ENCODE data around the gene ANKRD29.
"Not testable (repeated sequence)": the region's sequence is repeated elsewhere in the genome, so short reads cannot be mapped to it uniquely, and the experiment has no call there.

The ANKRD29 gene

DNA sequence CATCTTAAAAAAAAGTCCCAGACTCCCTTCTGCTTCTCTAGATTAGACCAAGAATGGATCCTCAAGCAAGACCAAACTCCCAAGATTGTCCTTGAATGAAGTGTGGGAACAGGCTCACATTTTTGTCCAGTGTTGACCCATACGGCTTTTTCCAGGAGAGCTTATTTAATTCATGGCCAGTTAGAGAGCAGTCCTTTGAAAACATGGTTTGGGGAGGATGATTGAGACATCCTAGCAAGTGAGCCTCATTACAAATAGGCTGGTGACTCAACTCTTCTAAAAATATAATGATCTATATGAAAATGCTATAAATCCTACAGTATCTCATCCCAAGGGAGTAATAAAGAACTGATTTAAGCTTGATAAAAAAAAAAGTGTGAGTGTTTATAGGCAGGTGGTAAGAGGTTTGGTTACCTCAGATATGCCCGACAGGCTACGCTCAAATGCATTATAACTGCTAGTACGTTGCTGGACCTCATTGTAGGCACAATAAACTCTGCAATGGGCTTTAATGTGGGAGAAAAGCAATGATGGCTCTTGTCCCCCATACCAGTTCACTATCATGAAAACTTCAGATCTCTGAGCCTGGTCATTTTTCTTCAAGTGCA is 17.0 kb downstream of the ANKRD29 start:
- no peak for DNase-seq (ENCODE audit: low read depth)

DNA sequence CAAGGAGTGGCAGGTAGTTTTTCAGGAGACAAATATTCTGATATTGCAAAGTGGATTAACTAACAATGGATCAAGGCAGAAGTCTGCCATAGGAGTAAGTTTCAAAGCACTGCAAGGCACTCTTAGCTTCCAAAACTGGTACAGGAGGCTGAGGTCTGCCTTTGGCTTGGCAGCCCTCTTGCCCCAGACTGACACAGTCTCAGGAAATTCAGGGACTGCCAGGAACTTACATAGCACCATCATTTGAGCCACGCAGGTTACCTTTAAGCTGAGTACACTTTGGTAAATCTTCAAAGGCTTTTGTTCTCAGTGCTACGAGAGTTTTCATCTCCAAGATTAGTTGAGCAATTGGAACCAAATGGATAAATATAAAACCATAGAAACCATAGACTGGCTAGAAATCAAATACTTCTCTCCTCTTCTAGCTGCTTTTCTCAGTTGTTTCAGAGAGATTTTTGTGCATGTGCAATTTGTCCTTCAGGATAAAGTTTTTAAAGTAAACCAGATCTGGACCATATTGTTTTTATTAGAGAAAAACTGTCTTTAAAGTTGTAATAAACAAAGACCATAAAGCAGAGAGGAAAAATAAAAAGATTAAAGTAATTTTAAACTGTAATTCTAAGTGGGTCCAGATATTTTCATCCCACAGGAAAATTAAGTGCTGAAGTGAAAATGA is 18.8 kb downstream of the ANKRD29 start:
- no peak for DNase-seq (ENCODE audit: low read depth)

DNA sequence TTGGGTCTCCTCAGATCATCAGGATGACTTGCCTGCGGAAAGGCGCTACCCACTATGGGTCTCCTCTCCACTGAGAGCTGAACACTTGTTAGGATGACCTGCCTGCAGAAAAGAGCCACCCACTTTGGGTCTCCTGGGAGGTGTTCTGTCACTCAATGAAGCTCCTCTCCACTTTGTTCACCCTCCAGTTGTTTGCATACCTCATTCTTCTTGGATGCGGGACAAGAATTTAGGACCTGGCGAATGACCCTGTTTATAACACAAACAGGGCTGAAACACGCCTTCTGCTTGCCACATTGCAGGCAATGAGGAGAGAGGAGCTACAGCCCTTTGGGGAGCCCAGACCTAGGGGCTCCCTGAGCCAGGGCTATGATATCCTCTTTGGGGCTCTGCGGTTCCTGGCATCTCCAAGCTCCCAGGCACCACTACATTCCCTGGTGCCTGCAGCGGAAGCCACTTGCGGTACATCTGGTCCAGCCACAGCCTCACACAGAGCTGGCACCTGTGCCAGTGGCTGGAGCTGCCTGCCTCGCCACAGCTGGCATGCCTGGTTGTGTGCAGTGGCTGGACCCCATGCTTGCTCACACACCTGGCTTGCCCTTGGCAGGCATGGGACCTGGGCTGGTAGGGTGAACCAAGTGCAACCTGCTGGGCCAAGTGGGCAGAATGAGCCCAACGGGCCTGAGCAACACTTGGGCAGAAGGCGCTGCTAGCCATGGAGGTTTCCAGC is 20.6 kb downstream of the ANKRD29 start:
- no peak for DNase-seq (ENCODE audit: low read depth)

DNA sequence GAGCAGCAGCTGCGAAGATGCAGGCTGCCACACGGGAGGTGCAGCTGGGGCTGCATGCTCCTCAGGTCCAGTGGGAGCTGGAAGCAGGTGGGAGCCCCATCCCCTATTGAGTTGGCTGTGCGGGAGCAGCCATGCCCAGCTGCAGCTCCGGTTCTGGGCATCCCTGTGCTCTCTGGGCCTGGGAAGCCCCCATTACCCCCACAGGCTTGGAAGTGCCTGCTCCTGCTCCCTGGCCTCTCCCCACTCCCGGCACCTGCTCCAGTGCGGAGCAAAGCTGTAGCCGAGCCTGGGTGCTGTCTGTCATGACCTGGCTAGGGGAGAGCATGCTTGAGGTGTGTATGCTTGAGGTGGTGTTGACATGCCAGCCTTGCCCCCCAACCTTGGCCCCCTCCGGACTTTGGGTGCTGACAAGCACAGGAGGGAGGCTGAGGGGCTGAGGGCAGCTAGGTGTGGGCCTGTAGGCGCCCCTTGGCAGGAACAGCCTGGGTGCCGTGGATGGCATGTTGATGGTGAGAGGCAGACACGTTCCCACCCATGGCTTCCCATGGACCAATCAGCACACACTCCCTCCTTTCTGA is 21.5 kb downstream of the ANKRD29 start:
- no peak for DNase-seq (ENCODE audit: low read depth)

DNA sequence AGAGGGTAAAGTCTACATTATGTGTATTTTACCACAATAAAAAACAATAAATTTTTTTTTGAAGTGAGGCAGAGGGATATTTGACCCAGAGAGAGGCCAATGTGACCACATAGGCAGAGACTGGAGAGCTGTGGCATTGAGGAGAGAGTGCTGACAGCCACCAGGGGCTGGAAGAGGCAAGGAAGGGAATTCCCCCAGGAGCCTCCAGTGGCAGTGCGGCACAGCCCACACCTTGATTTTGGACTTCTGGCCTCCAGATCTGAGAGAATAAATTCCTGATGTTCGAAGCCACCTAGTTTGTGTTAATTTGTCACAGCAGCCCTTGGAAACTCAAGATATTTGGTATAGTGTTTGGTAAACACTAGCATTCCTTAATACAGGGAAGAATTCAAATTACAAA is 22.7 kb downstream of the ANKRD29 start:
- no peak for DNase-seq (ENCODE audit: low read depth)

DNA sequence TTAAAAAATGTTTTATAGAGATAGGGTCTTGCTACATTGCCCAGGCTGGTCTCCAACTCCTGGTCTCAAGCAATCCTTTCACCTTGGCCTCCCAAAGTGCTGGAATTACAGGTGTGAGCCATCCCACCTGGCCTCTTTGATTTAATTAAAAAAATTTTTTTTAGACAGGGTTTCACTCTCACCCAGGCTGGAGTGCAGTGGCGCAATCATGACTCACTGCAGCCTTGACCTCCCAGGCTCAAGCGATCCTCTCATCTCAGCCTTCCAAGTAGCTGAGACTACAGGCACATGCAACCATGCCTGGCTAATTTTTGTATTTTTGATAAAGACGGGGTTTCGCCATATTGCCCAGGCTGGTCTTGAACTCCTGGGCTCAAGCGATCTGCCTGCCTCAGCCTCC is 26.3 kb downstream of the ANKRD29 start:
- not testable (repeated sequence) for DNase-seq (ENCODE audit: low read depth)

DNA sequence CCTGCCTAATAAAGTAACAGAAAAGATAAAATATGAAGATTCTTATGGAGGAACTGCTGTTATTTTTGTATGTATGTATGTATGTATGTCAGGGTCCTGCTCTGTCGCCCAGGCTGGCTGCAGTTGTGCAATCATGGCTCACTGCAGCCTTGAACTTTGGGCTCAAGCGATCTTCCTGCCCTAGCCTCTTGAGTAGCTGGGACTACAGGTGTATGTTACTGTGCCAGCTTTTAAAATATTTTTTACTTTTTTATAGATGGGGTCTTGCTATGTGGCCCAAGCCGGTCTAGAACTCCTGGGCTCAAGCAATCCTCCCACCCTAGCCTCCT is 26.7 kb downstream of the ANKRD29 start:
- no peak for DNase-seq (ENCODE audit: low read depth)

DNA sequence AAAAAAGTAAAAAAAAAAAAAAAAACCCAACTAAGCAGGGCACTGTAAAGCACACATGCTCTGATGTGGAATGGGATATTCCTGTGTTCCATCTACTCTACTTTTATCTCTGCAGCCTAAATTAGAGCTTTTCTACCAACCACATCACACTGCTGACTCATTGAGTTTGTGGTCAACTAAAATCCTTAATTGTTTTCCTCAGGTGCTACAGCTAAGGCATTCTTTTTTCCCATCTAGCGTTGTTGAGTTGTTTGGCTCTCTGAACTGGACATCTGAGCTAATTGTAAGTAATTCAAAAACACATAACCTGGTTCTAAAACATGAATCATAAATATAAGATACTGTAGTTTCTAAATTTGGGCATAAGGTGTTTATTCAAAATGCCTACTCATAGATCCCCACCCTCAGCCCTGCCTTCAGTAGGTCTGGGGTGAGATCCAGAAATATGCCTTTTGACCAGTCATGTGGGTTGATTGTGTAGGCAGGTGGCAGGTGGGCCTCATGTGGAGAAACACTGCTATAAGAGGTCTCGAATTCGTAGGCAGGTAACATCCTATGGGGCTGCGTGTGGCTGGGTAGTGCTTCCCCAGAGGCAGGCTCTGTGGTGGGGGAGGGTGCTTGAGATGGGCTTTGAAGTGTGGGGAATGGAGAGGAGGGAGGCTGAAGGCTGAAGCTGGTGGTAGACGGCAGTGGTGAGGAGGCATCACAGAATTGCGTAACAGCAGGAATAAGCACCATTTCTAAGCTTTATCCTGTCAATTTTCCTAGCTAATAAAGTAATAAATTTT is 27.2 kb downstream of the ANKRD29 start:
- no peak for DNase-seq (ENCODE audit: low read depth)

DNA sequence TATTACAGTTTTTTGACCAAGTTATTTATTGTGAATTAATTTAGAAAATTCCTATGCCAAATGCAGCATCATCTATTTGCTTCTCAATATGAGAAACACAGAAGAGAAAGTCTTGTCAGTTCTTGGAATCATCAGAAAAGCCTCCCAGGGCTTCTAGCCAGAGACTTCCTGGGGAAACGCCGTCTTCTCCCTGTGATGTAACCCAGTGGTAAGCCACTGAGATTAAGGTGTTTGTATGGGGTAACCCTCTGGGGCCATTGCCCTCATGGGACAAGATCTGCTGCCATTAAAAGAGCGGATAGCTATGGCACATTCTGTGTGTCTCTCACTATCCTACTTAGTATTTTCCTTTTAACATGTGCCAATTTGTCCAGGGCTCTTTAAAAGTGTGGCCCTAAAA is 28.0 kb downstream of the ANKRD29 start:
- DNase-seq (ENCODE audit: low read depth): no peak

DNA sequence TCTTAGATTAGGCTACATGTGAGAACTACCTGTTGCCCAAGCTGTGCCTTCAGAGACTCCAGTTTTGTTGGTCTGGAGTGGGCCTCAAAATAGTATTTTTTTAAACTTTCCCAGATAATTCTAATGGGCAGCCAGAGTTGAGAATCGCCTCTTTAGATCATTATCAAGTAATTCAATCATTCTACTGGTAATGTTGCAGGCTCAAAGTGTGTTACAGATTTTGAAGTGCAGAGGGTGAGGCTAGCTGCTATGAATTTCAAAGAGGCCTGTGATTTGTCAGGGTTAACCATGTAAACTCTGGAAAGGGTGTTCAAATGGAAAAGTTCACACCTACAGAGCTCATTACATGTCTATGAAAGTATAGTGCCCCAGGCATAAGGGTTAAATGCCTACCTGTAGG is 30.1 kb downstream of the ANKRD29 start:
- DNase-seq (ENCODE audit: low read depth): no peak

DNA sequence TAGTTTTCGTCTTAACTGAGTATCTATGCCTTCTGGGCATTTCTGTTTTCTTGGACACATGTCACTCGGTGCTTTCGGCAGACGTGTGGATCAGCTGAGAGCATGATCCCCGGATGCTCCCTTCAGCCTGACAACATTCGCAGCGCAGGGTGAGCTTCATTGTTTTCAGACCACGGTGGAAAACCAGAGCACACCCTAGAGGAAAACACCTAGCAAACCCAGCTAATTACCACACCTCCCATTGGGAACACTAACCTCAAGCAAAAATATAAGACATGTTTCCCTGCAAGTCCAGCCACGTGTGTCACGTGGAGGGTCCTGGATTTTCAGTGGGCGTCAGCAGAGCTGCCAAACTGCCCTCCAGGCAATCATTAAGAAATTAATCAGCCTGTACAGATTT is 31.0 kb downstream of the ANKRD29 start:
- no peak for DNase-seq (ENCODE audit: low read depth)

DNA sequence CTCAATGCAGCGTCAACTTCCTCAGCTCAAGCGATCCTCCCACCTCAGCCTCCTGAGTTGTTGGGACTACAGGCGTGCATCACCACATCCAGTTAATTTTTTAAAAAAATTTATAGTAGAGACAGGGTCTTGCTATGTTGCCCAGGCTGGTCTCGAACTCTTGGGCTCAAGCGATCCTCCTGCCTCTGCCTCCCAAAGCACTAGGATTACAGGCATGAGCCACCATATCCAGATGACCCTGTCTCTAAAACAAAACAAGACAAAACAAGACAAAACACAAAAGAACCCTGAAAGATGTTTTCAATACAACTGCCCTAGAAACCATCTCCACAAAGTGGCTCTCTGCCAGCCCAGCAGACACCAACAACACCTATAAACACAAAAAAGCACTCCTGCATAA is 31.4 kb downstream of the ANKRD29 start:
- no peak for DNase-seq (ENCODE audit: low read depth)

DNA sequence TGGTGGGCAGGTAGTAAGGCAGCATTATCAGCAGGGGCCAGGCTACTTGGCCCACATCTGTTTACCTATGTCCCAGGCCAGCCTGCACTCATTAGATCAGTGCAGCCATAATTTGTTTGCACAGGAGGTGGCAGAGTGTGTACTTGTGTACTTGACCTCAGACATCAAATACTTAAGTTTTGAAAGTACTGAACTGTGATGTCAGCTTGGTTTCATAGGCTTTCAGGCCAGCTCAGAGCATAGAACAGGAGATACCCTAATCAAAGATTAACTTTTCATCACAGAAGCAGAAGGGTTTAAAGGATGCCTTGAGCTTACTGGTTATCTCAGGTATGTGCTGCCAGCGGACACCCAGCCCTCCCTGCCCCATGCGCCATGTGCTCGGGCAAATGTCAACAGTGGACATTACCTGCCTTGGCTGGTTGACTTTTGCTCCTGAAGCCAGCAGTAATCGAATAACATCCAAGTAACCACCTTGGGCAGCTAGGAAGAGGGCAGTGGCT is 33.2 kb downstream of the ANKRD29 start:
- DNase-seq (ENCODE audit: low read depth): no peak

DNA sequence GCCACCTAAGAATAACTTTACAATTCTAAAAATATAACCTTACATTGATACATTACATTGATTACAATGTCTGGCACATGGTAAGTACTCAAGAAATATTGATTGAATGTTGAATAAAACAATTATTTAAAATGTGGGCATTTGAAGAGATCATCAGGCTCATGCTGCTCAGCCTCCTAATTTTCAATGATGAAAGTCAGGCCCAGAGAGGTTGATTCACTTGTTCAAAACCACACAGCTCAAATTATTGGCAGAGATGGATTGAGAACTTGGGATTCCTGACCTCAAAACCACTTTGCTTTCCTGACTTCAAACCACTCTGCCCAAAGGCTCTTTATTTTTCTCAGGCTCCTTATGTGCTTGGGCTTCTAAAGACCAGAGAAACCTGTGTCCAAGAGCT is 34.7 kb downstream of the ANKRD29 start:
- no peak for DNase-seq (ENCODE audit: low read depth)

DNA sequence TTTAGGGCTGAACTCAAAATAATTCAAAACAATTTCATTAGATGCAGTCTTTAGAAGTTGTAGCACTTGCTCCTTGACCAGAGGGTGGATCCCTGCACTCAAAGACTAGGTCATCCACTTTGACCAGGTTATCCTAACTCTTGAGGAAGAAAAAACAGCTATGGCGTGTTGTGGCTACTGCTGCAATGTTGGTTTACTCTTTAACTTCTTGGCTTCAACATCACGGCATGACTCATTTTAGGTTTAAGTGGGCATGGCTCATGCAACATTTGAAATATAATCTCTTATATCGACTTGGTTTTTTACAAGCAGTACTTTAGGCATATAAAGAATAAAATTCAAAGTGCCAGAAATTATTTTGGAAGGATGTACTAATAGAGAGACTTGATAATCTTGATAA is 35.4 kb downstream of the ANKRD29 start:
- DNase-seq (ENCODE audit: low read depth): no peak

DNA sequence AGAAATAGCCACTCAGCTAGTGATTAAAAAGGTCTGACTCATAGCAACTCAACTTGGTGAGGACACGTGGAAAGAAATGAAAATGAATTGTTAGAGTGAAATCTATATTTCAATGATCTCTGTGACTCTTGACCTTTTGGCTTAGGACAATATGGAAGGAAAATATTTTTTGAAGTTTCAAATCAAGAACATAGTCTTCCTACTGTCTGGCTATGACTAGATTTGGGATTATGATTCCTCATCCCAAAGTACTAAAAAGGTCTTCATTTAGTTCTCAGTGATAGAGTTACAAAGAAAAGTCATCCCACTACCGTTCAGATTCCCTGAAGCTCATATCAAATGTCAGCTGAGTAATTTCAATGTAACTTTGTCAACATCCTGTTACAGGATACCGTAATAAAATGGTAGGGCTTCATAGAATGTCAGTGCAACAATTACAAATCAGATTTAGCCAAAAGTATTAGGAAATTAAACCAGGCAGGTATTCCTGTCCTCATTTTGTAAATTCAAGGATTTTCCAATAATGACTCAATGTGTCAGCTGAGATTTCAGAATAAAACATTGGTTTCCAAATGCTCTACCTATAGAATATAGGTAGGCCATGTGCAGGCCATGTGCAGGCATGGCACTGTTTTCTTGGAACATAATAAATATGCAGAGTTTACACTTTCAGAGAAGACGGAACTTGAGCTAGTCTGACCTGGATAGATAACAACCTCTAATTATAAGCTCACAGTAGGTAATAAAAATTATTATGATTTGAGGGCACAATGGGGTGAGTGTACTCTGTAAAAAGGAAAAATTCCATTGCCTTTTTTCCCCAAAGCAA is 36.0 kb downstream of the ANKRD29 start:
- DNase-seq (ENCODE audit: low read depth): no peak

DNA sequence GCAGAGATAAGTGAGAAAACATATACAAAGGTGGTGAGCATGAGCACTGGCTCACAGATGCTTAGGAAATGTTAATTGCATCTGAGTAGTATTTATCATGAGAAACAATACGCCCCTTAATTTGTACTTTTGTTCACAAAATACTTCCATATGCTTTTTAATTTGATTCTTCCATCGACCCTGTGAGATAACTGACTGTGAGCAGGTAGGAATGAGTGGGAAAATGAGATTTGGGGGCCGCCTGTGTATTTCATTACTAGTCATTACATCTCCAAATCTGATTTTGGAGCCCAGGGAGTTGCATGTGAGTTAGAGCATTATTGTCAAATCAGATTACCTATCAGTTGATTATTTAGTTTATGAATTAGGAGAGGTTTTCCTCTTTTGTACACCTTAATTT is 39.7 kb downstream of the ANKRD29 start:
- DNase-seq (ENCODE audit: low read depth): no peak

DNA sequence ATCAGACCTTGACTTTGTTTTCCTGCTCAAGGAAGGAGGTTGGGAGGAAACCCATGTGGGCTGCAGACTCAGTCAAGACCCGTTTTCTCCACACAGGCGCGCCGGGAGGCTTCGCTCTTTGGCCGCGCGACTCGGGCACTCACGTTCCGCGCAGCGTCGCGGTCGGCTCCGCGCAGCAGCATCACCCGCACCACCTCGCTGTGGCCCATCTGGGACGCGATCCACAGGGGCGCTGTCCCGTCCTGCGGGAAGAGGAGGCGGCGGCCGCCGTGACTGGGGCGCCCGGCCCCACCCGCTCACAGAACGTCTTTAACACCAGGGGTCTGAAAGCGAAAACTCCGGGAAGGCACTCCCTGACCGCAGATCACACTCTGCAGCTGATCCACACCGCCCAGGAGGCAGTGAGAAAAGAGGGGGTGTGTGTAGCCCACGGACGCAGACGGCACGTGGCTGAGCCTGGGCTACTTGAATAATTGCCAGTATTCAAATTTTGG is 43.3 kb downstream of the ANKRD29 start:
- no peak for DNase-seq (ENCODE audit: low read depth)

DNA sequence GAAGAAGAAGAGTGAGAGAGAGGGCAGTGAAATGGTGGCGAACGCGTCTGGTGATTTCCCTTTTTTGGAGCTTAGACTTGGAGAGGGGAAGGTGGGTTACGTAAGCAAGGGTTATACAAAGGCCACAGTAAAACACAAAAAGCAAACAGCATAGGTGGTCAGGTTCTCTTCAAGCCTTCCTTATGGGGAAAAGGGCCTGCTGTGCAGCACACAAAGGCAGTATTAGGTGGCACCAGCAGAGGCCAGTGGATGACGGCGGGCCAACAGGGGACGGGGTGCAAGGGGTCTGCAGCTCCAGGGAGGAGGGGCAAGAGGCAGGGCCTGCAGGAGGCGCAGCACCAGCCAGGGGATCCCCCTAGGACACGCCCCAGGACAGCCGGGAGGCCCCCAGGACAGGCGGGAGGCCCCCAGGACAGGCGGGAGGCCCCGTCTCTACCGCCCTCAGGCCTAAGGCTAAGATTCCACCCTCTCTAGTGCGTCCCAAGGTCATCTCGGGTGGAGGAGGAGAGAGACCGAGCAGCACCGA is 43.8 kb downstream of the ANKRD29 start:
- DNase-seq (ENCODE audit: low read depth): no peak

DNA sequence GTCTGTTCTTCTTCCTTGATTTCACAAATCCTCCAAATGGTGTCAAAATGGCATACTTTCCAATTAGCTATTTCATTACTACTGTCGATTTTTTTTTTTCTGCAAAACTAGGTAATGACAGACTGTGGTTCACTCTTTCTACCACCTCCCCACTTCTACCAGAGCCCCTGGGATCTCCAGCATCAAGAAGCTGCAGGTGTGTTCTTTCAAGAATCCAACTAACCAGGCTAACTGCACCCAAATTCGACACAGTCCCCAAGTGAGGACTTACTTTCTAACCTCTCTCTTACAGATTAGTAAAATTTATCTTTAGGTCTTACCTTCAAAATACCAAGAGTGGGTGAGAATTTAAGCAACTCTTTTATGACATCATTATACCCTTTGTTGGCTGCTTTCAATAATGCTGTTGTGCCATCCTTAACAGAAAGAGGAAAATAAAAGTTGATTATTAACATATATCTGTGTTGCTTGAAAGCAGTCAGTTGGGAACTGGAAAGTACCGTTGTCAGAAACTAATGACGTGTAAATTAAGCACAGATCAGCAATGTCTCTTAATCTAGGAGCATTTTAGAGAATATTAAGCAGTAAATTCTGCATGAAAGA is 45.2 kb downstream of the ANKRD29 start:
- no peak for DNase-seq (ENCODE audit: low read depth)

DNA sequence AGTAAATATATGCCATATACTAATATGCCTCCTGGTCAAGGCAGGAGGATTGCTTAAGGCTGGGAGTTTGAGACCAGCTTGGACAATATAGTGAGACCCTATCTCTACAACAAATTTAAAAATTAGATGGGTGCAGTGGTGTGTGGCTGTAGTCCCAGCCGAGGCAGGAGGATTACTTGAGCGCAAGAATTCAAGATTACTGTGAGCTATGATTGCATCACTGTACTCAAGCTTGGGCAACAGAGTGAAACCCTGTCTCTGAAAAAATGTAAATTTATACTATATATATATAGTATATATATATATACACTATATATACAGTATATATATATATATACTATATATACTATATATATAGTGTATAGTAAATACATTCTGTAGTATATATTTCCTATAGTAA is 46.5 kb downstream of the ANKRD29 start:
- DNase-seq (ENCODE audit: low read depth): no peak
